ENCODE data around the gene DGKK.
A peak's percentile ranks its signal among the peaks of the same experiment; 100 is the strongest.

The DGKK gene, protein sequence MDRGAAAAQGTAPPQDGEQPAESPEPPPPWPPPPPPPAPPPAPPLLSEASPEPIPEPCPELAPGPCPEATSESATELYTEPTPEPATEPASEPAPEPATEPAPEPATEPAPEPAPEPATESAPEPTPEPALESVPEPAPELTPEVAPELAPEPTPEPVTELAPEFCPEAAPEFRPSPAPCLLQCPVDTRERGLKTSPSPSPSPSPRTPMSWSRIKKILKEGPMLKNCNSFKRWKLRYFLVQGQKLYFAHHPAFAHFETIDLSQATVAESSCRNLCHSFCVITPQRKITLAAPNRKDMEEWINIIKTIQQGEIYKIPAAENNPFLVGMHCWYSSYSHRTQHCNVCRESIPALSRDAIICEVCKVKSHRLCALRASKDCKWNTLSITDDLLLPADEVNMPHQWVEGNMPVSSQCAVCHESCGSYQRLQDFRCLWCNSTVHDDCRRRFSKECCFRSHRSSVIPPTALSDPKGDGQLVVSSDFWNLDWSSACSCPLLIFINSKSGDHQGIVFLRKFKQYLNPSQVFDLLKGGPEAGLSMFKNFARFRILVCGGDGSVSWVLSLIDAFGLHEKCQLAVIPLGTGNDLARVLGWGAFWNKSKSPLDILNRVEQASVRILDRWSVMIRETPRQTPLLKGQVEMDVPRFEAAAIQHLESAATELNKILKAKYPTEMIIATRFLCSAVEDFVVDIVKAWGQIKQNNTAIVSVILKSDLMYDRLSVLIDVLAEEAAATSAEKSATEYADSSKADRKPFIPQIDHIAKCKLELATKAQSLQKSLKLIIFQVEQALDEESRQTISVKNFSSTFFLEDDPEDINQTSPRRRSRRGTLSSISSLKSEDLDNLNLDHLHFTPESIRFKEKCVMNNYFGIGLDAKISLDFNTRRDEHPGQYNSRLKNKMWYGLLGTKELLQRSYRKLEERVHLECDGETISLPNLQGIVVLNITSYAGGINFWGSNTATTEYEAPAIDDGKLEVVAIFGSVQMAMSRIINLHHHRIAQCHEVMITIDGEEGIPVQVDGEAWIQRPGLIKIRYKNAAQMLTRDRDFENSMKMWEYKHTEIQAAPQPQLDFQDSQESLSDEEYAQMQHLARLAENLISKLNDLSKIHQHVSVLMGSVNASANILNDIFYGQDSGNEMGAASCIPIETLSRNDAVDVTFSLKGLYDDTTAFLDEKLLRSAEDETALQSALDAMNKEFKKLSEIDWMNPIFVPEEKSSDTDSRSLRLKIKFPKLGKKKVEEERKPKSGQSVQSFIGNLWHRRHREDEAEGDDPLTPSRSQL

DNA sequence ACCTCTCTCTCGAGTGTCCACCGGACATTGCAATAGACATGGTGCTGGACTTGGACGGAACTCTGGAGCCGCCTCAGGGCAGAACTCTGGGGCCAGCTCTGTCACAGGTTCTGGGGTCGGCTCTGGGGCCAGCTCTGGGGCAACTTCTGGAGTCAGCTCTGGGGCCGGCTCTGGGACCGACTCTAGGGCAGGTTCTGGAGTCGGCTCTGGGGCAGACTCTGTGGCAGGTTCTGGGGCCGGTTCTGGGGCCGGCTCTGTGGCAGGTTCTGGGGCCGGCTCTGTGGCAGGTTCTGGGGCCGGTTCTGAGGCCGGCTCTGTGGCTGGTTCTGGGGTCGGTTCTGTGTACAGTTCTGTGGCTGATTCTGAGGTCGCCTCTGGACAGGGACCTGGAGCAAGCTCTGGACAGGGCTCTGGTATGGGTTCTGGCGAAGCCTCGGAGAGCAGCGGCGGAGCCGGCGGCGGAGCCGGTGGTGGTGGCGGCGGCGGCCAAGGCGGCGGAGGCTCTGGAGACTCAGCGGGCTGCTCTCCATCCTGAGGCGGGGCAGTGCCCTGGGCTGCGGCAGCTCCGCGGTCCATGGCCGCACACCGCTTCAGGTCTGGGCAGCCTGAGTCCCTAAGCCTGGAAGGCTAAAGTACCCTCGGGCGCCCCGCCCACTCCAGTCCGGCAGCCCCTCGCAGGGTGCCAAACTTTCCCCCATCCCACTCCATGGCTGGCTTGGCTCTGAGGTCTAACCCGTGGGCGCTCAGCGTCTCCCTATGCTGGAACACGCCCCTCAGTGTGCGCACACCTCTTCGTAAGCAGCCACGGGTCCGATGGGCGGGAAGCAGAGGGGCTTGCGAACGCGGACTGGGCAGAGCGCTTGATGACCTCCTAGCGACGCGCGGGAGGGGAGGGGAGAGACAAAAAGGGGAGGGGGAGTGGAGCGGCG is at the start of gene DGKK:
Gene DGKK (minus strand): TSS at position 723 of the 929 bp plus-strand sequence. CDS start 147 bp downstream, at position 576.
- Histone ChIP-seq H3K27ac (ENCODE audit: low read depth, low read length) (no peak within 1 kb of the TSS), H3K4me1 (ENCODE audit: control insufficient read depth, insufficient read depth, low read length) (peaks cover 28% of the 10 kb centered on the region; the same call in 1 of the 2 replicates), H3K9me3 (ENCODE audit: control insufficient read depth, insufficient read depth, low read depth, low read length) (no peaks in the 10 kb centered on the region), H3K9ac (ENCODE audit: low read length) (no peak within 1 kb of the TSS), H3K36me3 (ENCODE audit: control insufficient read depth, insufficient read depth, low read length) (no peaks in the 10 kb centered on the region), H3K27me3 (ENCODE audit: control insufficient read depth, insufficient read depth, low read length) (peaks cover 98% of the 10 kb centered on the region), H3K4me3 (ENCODE audit: low read depth, low read length) (peak within 1 kb of the TSS; percentile 57)

DNA sequence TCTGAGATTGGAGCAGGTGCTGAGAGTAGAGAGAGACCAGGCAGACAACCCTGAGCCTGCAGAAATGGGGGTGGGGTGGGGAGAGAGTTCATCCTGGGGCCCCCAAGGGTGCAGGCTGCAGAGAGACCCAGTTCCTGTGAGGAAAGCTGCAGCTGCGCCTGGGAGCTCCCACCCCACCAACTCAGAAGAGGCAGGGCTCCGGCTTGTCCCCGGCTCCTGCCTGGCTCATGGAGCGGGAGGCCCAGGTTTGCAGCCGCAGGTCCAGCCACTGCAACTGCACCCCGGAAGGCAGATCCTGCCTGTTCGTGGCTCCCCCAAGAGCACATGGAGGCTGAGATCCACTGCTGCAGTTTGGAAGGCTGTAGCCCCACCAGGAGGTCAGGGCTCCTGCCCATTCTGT is 44.2 kb upstream of the DGKK start:
- H3K4me1 ChIP-seq (ENCODE audit: control insufficient read depth, insufficient read depth, low read length), result no peaks in the 10 kb centered on the region
- H3K4me3 ChIP-seq (ENCODE audit: low read depth, low read length), result no peak overlapping the region
- H3K36me3 ChIP-seq (ENCODE audit: control insufficient read depth, insufficient read depth, low read length), result no peaks in the 10 kb centered on the region
- H3K27ac ChIP-seq (ENCODE audit: low read depth, low read length), result no peak overlapping the region
- peaks cover 9% of the 10 kb centered on the region; the same call in 1 of the 2 replicates for H3K27me3 ChIP-seq (ENCODE audit: control insufficient read depth, insufficient read depth, low read length)
- H3K9ac ChIP-seq (ENCODE audit: low read length), result no peak overlapping the region
- H3K9me3 ChIP-seq (ENCODE audit: control insufficient read depth, insufficient read depth, low read depth, low read length), result no peaks in the 10 kb centered on the region; the same call in 1 of the 2 replicates

DNA sequence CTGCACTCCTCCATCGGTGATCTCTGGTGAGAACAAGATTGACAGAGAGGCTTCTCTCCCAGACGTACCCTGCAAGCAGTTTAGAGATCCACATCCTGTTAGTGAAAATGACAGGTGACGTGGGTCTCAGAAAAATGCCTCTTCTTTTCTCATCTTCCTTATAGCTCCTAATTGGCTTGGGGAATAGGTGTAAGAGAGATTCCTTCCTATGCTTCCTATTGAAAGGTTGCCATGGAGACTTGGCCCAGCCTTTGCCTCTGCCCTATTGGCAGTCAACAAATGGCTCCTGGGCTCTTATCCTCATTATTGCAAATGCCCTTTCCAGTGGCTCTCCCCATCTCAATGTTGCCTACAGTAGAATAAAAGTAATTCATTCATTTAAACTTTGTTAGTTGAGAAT is 26.5 kb upstream of the DGKK start:
- H3K4me1 ChIP-seq (ENCODE audit: control insufficient read depth, insufficient read depth, low read length), result no peaks in the 10 kb centered on the region
- H3K36me3 ChIP-seq (ENCODE audit: control insufficient read depth, insufficient read depth, low read length), result no peaks in the 10 kb centered on the region
- peaks cover 10% of the 10 kb centered on the region for H3K27me3 ChIP-seq (ENCODE audit: control insufficient read depth, insufficient read depth, low read length)
- no peaks in the 10 kb centered on the region for H3K9me3 ChIP-seq (ENCODE audit: control insufficient read depth, insufficient read depth, low read depth, low read length)
- H3K4me3 ChIP-seq (ENCODE audit: low read depth, low read length), result no peak overlapping the region
- no peak overlapping the region for H3K27ac ChIP-seq (ENCODE audit: low read depth, low read length)
- no peak overlapping the region for H3K9ac ChIP-seq (ENCODE audit: low read length)

DNA sequence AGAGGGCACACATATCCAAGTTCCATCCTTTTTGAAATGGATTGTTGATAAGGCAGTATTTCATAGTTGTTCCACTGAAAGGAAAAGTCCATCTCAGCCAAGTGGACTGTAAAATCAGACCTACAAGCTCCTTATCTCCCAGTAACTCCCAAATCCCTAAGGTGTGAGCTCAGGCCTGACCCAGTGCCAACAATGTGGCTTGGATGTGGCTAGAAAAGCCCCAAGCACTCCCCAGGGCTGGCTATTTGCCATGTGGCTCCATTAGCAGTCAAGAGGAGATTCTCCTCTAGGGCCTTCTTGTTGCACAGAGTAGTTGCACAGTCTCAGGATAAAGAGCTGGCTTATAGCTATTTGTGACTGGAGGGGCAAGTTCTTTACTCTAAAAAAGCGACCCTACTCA is 25.0 kb upstream of the DGKK start:
- Histone ChIP-seq H3K4me1 (ENCODE audit: control insufficient read depth, insufficient read depth, low read length) (no peaks in the 10 kb centered on the region), H3K36me3 (ENCODE audit: control insufficient read depth, insufficient read depth, low read length) (no peaks in the 10 kb centered on the region), H3K27ac (ENCODE audit: low read depth, low read length) (no peak overlapping the region), H3K27me3 (ENCODE audit: control insufficient read depth, insufficient read depth, low read length) (peaks cover 11% of the 10 kb centered on the region), H3K9ac (ENCODE audit: low read length) (no peak overlapping the region), H3K9me3 (ENCODE audit: control insufficient read depth, insufficient read depth, low read depth, low read length) (no peaks in the 10 kb centered on the region), H3K4me3 (ENCODE audit: low read depth, low read length) (no peak overlapping the region)

DNA sequence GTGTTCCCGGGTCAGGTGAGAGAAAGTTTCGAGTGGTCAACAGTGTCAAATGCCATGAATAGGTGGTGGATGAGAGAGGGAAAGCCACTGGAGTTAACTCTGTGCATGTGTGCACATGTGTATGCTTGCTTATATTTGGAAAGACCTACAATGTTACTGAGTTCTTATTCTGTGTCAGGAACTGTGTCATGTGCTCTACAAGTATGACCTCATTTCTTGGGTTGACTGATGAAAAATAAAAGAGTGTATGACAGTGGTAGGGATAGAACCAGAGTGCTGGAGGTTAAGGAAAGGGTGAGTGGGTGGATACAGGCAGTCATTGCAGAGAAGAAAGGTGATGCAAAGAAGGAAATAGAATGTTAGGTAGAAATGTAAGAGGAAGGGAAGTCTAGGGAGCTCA is 22.1 kb upstream of the DGKK start:
- H3K9ac ChIP-seq (ENCODE audit: low read length), result no peak overlapping the region
- H3K27me3 ChIP-seq (ENCODE audit: control insufficient read depth, insufficient read depth, low read length), result peaks cover 11% of the 10 kb centered on the region

DNA sequence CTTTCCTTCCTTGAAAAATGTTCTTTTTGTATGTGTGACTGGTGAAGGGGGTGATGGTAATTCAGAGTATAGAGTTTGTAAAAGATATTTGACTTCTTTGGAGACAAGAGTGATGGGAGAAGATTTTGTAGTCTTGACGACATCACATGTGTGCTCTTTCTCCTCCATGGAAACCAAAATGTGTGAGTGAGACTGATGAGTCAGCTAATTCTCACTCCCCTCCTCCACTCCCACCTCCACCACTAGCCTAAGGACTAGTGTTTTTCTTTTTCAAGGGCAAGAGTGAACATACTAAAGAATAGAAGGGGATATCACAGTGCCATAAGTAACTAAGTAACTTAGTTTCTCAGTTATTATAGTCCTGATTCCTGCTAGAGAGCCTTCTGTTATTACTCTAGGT is 14.0 kb upstream of the DGKK start:
- H3K4me1 ChIP-seq (ENCODE audit: control insufficient read depth, insufficient read depth, low read length), result no peaks in the 10 kb centered on the region
- H3K4me3 ChIP-seq (ENCODE audit: low read depth, low read length), result no peak overlapping the region
- H3K27ac ChIP-seq (ENCODE audit: low read depth, low read length), result no peak overlapping the region
- no peak overlapping the region for H3K9ac ChIP-seq (ENCODE audit: low read length)
- H3K27me3 ChIP-seq (ENCODE audit: control insufficient read depth, insufficient read depth, low read length), result peaks cover 5% of the 10 kb centered on the region; the same call in 1 of the 2 replicates
- no peaks in the 10 kb centered on the region for H3K9me3 ChIP-seq (ENCODE audit: control insufficient read depth, insufficient read depth, low read depth, low read length)
- no peaks in the 10 kb centered on the region for H3K36me3 ChIP-seq (ENCODE audit: control insufficient read depth, insufficient read depth, low read length)

More for the DNA sequence above, 22.1 kb upstream of the DGKK start:
- Histone ChIP-seq H3K4me3 (ENCODE audit: low read depth, low read length) (no peak overlapping the region), H3K4me1 (ENCODE audit: control insufficient read depth, insufficient read depth, low read length) (no peaks in the 10 kb centered on the region), H3K36me3 (ENCODE audit: control insufficient read depth, insufficient read depth, low read length) (no peaks in the 10 kb centered on the region), H3K27ac (ENCODE audit: low read depth, low read length) (no peak overlapping the region), H3K9me3 (ENCODE audit: control insufficient read depth, insufficient read depth, low read depth, low read length) (no peaks in the 10 kb centered on the region)

DNA sequence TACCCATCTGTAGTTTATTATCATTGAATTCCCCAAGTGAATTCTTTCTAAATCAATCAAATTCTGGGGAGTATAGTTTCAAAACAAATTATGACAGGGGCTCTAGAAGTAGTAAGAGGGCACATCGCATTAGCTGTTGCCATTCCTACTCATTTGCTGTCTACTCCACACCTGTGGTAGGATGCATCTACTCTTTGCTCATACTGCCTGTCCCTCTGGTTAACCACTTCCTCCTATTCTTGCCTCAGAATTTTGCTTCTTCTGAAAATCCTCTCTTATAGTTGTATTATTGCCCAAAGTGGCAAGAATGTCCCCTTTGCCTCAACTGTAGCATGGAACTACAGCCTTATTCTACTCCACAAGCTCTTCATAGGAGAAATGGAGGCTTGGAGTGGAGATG is 12.7 kb upstream of the DGKK start:
- Histone ChIP-seq H3K4me1 (ENCODE audit: control insufficient read depth, insufficient read depth, low read length) (no peaks in the 10 kb centered on the region), H3K36me3 (ENCODE audit: control insufficient read depth, insufficient read depth, low read length) (no peaks in the 10 kb centered on the region), H3K9ac (ENCODE audit: low read length) (no peak overlapping the region), H3K27ac (ENCODE audit: low read depth, low read length) (no peak overlapping the region), H3K4me3 (ENCODE audit: low read depth, low read length) (no peak overlapping the region), H3K9me3 (ENCODE audit: control insufficient read depth, insufficient read depth, low read depth, low read length) (no peaks in the 10 kb centered on the region), H3K27me3 (ENCODE audit: control insufficient read depth, insufficient read depth, low read length) (peaks cover 5% of the 10 kb centered on the region; the same call in 1 of the 2 replicates)

DNA sequence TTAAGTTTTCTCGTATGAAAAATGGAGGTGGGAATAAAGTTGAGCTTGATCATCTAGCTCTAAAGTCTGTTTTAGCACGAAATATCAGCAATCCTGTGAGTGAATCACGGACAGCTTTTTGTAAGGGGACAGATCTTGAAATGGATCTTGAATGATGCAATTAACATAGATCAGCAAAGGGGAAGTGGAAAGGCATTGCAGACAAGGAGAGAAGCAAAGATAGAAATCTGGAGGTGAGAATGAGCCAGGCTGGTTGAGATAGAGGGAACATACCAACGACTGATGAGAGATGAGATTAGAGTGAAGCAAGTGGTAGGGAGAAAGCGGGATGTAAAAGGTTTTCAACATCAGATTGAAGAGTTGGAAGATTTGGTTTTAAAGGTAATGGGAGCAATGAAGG is 4.6 kb upstream of the DGKK start:
- Histone ChIP-seq H3K27me3 (ENCODE audit: control insufficient read depth, insufficient read depth, low read length) (peaks cover 69% of the 10 kb centered on the region), H3K9me3 (ENCODE audit: control insufficient read depth, insufficient read depth, low read depth, low read length) (no peaks in the 10 kb centered on the region), H3K4me1 (ENCODE audit: control insufficient read depth, insufficient read depth, low read length) (0 out of 2 replicates have a peak, but pooled peaks cover 6% of the 10 kb centered on the region), H3K4me3 (ENCODE audit: low read depth, low read length) (no peak overlapping the region), H3K9ac (ENCODE audit: low read length) (no peak overlapping the region), H3K27ac (ENCODE audit: low read depth, low read length) (no peak overlapping the region), H3K36me3 (ENCODE audit: control insufficient read depth, insufficient read depth, low read length) (no peaks in the 10 kb centered on the region)

DNA sequence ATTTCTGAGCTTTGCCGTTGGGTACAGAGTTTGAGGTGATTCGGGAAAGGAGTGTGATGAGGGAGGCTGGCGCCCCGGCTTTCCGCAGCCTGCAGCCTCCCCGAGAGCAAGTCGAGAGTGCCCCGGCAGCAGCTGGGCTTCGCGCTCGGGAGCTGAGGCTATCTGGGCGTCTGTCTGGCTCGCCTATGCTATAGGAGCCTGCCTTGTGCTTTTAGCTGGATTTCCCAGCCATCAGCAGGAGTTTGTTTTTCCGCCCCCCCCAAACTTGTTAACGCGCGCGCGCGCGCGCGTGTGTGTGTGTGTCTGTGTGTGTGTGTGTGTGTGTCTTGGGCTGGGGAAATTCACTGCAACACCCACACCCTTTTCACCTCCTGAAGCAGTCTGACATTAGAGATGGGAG is 765 bp upstream of the DGKK start:
- H3K36me3 ChIP-seq (ENCODE audit: control insufficient read depth, insufficient read depth, low read length), result no peaks in the 10 kb centered on the region
- H3K27ac ChIP-seq (ENCODE audit: low read depth, low read length), result no peak overlapping the region
- no peaks in the 10 kb centered on the region for H3K9me3 ChIP-seq (ENCODE audit: control insufficient read depth, insufficient read depth, low read depth, low read length)
- peak overlapping the region; percentile 57 for H3K4me3 ChIP-seq (ENCODE audit: low read depth, low read length)
- H3K27me3 ChIP-seq (ENCODE audit: control insufficient read depth, insufficient read depth, low read length), result peaks cover 100% of the 10 kb centered on the region
- H3K9ac ChIP-seq (ENCODE audit: low read length), result no peak overlapping the region
- H3K4me1 ChIP-seq (ENCODE audit: control insufficient read depth, insufficient read depth, low read length), result peaks cover 28% of the 10 kb centered on the region; the same call in 1 of the 2 replicates

DNA sequence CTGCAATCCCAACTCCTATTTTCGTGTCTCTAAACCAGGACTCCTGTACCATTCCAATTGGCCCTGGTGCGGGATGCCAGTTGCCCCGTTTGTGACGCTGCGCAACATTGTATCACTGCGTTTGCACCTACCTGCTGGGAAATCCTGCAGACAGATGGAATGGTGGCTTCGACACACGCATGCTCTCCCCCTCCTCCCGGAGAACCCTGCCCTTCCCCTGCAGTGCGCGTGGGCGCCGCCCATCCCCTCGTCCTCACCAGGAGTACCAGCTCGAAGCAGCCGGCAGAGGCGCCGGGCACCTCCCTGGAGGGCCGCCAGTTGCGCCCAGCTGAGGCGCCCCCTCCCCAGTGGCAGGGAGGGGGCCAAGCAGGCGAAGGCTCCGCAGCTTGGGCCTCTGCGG is 1.4 kb downstream of the DGKK start:
- Histone ChIP-seq H3K27me3 (ENCODE audit: control insufficient read depth, insufficient read depth, low read length) (peaks cover 87% of the 10 kb centered on the region), H3K27ac (ENCODE audit: low read depth, low read length) (no peak overlapping the region), H3K4me1 (ENCODE audit: control insufficient read depth, insufficient read depth, low read length) (peaks cover 28% of the 10 kb centered on the region; the same call in 1 of the 2 replicates), H3K9ac (ENCODE audit: low read length) (no peak overlapping the region), H3K36me3 (ENCODE audit: control insufficient read depth, insufficient read depth, low read length) (no peaks in the 10 kb centered on the region), H3K4me3 (ENCODE audit: low read depth, low read length) (peak overlapping the region; percentile 57), H3K9me3 (ENCODE audit: control insufficient read depth, insufficient read depth, low read depth, low read length) (no peaks in the 10 kb centered on the region)

Measured in HUES6 (cell line).